HepG2 (cell line): ENCODE data around the gene FGF14.

Experiments used
- ATF6 ChIP-seq: sonication (generic); formaldehyde crosslinking; conservative IDR thresholded peaks from 2 replicates; pipeline ENCODE4 v1.4.0; 2020; ENCODE audit warnings: missing genetic modification reagents
- MEIS1 ChIP-seq: sonication (generic); formaldehyde crosslinking; IDR thresholded peaks from 2 replicates; pipeline ENCODE4 v1.9.0; 2021; ENCODE audit warnings: mild to moderate bottlenecking, missing genetic modification reagents, moderate library complexity, borderline replicate concordance
- TARDBP ChIP-seq: sonication (generic); formaldehyde crosslinking; IDR thresholded peaks from 2 replicates; pipeline ENCODE4 v1.8.0; 2022; ENCODE audit warnings: mild to moderate bottlenecking, missing genetic modification reagents
- TF ChIP-seq, protein P1 (sequence below): sonication (generic); formaldehyde crosslinking; IDR thresholded peaks from 2 replicates; pipeline ENCODE4 v1.5.0; 2020; ENCODE audit warnings: mild to moderate bottlenecking, missing genetic modification reagents, moderate library complexity

DNA sequence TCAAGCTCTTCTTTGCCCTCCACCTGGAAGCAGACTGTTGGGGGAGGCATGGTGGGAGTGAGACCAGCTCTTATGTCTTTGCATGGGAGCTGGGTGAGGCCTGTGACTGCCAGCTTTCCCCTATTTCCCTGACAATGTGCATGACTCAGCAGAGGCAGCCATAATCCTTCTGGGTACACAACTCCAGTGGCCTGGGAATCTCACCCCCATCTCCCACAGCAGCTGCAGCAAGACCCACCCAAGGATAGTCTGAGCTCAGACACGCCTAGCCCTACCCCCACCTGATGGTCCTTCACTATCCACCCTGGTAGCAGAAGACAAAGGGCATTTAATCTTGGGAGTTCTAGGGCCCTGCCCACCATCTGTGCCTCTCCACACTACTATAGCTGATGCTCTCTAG lies 41.4 kb upstream of the FGF14 start:
- TF ChIP-seq MEIS1 (no peak), ATF6 (no peak), TARDBP (no peak)
- TF ChIP-seq, protein P1, sequence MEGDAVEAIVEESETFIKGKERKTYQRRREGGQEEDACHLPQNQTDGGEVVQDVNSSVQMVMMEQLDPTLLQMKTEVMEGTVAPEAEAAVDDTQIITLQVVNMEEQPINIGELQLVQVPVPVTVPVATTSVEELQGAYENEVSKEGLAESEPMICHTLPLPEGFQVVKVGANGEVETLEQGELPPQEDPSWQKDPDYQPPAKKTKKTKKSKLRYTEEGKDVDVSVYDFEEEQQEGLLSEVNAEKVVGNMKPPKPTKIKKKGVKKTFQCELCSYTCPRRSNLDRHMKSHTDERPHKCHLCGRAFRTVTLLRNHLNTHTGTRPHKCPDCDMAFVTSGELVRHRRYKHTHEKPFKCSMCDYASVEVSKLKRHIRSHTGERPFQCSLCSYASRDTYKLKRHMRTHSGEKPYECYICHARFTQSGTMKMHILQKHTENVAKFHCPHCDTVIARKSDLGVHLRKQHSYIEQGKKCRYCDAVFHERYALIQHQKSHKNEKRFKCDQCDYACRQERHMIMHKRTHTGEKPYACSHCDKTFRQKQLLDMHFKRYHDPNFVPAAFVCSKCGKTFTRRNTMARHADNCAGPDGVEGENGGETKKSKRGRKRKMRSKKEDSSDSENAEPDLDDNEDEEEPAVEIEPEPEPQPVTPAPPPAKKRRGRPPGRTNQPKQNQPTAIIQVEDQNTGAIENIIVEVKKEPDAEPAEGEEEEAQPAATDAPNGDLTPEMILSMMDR (CRISPR knock-in tag): no peak
